Esophagus muscularis mucosa (tissue), 3 donors: ENCODE results near the gene GAS6.

Experiments used
- CTCF ChIP-seq, 3 experiments: fragments of 200-600 bp in 2 of 3; fragments of 450-650 bp in 1 of 3; sonication (generic) in 2 of 3; IDR thresholded peaks; one replicate each; pipeline ENCODE4 v1.5.1; 2017 to 2019; ENCODE audit warnings: antibody characterized with exemption in 3 of 3, mild to moderate bottlenecking in 2 of 3, moderate library complexity in 1 of 3
- POLR2A ChIP-seq: fragments of 450-650 bp; IDR thresholded peaks from one replicate; pipeline ENCODE4 v1.6.1; 2017; ENCODE audit warnings: antibody characterized with exemption, moderate library complexity, mild to moderate bottlenecking, low read depth

GRCh38 chr13:113883314-113883811 lies 19.5 kb upstream of the GAS6 start:
- TF ChIP-seq CTCF (IDR thresholded peaks at IDR 0.05) (no peak), POLR2A (no peak)
